ENCODE measurements around the gene ARAP2. TPM values are rescaled to one million over a fixed set of nuclear protein-coding genes. Genes with fewer than 3 reads are reported as not detected.

ARAP2 gene
- total RNA-seq, 1 donor from 2014 or later: 52.8 TPM

DNA sequence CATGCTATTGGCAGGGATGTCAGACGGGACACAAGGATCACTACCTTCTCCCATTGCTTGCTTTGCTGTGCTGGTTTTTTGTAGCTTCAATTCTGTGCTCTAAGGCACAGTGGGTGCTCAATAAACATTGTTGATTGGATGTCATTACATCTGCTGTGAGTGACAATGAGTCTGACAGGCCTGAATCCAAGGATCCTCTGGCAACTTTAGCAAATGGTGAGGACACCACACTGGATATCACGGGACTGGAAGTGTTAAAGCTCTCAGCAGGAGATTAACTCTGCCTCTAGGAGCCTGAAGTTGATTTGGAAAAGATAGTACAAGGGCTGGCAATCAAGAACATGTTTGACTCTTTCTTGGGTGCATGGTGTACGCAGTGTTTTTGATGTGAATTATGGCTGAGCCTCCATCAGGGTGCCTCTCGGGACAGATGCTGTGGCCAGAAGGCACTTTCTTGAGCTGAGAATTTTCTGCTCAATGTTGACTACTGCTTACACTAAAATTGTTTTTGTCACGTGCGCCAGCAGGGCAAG is 217.9 kb downstream of the ARAP2 start:
- no peak for DNase-seq (ENCODE audit: extremely low spot score in 2 of 2)
- Histone ChIP-seq H3K27me3 (no peaks in the 10 kb centered on the region), H3K36me3 (no peaks in the 10 kb centered on the region), H3K9me3 (no peaks in the 10 kb centered on the region), H3K4me1 (no peaks in the 10 kb centered on the region), H3K4me3 (no peak overlapping the region), H3K27ac (no peak overlapping the region)
- intact Hi-C loops (cut with DNase I): no loop called here
- TF ChIP-seq POLR2AphosphoS5 (IDR thresholded peaks at IDR 0.05; ENCODE audit: insufficient read depth in 1 of 2, low read depth in 1 of 2) (no peak), POLR2A (IDR thresholded peaks at IDR 0.05) (no peak)
- TF ChIP-seq, protein P1, sequence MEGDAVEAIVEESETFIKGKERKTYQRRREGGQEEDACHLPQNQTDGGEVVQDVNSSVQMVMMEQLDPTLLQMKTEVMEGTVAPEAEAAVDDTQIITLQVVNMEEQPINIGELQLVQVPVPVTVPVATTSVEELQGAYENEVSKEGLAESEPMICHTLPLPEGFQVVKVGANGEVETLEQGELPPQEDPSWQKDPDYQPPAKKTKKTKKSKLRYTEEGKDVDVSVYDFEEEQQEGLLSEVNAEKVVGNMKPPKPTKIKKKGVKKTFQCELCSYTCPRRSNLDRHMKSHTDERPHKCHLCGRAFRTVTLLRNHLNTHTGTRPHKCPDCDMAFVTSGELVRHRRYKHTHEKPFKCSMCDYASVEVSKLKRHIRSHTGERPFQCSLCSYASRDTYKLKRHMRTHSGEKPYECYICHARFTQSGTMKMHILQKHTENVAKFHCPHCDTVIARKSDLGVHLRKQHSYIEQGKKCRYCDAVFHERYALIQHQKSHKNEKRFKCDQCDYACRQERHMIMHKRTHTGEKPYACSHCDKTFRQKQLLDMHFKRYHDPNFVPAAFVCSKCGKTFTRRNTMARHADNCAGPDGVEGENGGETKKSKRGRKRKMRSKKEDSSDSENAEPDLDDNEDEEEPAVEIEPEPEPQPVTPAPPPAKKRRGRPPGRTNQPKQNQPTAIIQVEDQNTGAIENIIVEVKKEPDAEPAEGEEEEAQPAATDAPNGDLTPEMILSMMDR (IDR thresholded peaks at IDR 0.05): no peak

- H3K27me3 ChIP-seq: no peaks in the 10 kb centered on the region
- no peaks in the 10 kb centered on the region for H3K9me3 ChIP-seq
- no peaks in the 10 kb centered on the region for H3K4me1 ChIP-seq
- no peaks in the 10 kb centered on the region for H3K36me3 ChIP-seq
- intact Hi-C loops (cut with DNase I): no loop called here
- TF ChIP-seq, protein P1 (IDR thresholded peaks at IDR 0.05): no peak
- TF ChIP-seq POLR2AphosphoS5 (IDR thresholded peaks at IDR 0.05; ENCODE audit: insufficient read depth in 1 of 2, low read depth in 1 of 2) (no peak), POLR2A (IDR thresholded peaks at IDR 0.05) (no peak)
- DNase-seq (ENCODE audit: extremely low spot score in 2 of 2): no peak
- H3K4me3 ChIP-seq: no peak overlapping the region
- H3K27ac ChIP-seq: no peak overlapping the region
Observed at GRCh38 chr4:36024901-36025660, 219.2 kb downstream of the ARAP2 start.

GRCh38 chr4:36020351-36020750 is 224.0 kb downstream of the ARAP2 start:
- intact Hi-C loops (cut with DNase I): no loop called here
- H3K9me3 ChIP-seq: no peaks in the 10 kb centered on the region
- no peak for DNase-seq (ENCODE audit: extremely low spot score in 2 of 2)
- H3K36me3 ChIP-seq: no peaks in the 10 kb centered on the region
- no peaks in the 10 kb centered on the region for H3K4me1 ChIP-seq
- no peak for TF ChIP-seq POLR2A (IDR thresholded peaks at IDR 0.05)
- TF ChIP-seq POLR2AphosphoS5 (IDR thresholded peaks at IDR 0.05; ENCODE audit: insufficient read depth in 1 of 2, low read depth in 1 of 2): no peak
- TF ChIP-seq, protein P1 (IDR thresholded peaks at IDR 0.05): no peak
- H3K27me3 ChIP-seq: no peaks in the 10 kb centered on the region
- H3K4me3 ChIP-seq: no peak overlapping the region
- H3K27ac ChIP-seq: no peak overlapping the region

Other genes starting within 250 kb of the ARAP2 start
- 0.49 TPM for gene DTHD1, start 37.1 kb upstream of the ARAP2 start, total RNA-seq